Inferior parietal cortex (tissue), 1 donor: ENCODE data around the gene WDR88.
"Not testable (repeated sequence)": the region's sequence is repeated elsewhere in the genome, so short reads cannot be mapped to it uniquely, and the experiment has no call there.

Experiments
- DNase-seq: peaks from one replicate; pipeline ENCODE4 v3.0.0-alpha.2; 2016; ENCODE audit errors: extremely low spot score

Gene WDR88

DNA sequence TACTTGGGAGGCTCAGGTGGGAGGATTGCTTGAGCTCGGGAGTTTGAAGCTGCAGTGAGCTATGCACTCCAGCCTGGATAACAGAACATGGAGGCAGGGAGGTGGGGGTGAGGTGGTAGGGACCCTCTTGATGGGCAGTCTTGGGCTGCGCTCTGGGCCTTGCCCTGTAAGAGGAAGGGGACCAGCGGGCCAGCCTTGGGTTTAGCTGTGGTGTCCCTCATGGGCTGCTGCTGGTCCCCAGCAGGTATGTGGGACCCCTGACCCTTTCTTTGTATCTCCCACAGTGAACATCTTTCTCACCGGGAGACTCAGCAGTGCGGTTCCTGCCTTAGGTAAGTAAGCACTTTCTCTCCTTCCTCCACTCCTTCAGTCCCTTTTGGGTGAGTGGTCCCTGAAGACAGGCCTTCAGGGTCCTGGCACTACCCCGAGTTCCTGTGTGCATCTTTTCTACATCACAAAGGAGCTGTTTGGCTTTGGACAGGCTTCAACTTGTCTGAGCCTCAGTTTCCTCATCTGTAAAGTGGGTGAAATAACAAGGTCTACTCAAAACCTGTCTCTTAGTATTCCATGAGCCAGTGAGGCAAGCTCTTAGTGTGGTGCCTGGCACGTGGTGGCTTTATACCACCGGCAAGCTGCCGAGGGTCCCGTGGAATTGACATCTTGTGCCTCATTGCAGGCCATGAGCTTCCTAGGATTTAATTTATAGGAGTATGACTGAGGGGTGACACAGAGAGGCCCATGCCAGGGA lies 64.7 kb downstream of the WDR88 start:
- DNase-seq: no peak

DNA sequence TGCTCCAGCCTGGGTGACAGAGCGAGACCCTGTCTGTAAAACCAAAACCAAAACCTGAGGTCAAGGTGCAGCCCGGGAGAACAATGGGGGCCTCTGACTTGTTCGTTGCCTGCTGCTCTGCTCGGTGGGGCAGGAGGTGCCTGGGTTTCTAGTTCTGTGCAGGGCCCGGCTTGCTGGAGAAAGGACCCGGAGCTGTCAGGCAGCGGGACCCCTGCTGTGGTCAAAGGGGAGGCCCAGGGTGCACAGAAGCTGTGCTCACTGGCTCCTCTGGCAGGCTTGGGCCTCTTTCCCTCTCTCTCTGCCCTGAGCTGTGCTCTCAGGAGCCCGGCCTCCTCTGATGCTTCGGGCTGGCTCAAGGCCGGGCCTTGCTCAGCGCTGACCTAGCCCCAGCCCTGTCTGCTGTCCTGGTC lies 65.7 kb downstream of the WDR88 start:
- no peak for DNase-seq

DNA sequence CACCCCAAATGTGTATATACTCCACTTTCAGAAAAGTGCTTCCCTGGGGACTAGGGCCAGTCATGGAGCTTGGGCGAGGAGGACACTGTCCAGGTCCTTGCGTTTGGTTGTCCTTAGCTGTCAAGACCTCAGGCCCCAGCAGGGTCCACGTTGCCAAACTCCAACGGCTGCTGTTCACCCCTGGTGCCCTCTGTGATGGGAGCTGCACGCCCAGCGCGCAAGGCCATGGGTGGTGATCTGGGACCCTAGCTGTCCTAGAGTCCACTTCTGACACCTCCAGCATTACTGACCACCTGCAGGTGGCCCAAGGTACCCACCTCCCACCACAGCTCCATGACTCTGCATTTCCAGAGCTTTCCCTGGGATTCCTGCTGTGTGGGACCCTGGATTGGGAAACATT lies 66.3 kb downstream of the WDR88 start:
- DNase-seq: no peak

DNA sequence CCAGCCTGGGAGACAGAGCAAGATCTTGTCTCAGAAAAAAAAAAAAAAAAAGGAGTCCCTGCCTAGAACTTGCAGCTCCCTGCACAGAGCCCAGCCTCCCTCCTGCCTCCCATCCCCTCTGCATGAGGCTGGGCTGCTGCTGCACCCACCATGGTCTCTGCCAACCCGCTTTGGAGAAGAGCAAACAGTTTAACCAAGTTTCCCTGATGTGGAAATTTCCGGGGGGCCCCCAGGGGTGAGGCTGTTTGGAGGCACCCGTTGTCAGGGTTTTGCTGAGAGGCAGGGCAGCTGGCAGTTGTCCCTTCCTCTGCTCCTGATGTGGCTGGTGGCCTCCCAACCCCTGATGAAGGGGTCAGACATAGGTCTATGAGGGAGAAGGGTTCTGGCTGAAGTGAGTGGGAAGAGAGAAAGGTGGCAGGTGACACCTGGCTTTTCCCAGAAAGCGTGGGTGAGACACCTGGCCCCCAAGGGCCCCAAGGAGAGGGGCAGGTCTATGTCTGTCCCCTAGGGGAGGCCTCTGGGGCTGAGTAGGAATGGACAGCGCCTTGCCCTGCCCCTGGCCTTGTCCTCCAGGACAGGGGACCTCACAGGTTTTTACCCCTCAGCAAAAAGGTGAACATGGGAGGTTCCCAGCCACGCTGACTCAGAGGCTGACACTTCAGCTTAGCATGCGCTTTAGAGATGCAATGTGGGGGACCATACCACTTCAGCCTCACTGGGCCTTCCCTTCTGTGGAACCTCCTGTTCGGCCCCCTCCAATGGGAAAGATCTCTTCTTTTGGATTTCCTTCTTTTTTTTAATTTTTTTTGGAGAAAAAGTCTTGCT lies 67.7 kb downstream of the WDR88 start:
- DNase-seq: no peak

DNA sequence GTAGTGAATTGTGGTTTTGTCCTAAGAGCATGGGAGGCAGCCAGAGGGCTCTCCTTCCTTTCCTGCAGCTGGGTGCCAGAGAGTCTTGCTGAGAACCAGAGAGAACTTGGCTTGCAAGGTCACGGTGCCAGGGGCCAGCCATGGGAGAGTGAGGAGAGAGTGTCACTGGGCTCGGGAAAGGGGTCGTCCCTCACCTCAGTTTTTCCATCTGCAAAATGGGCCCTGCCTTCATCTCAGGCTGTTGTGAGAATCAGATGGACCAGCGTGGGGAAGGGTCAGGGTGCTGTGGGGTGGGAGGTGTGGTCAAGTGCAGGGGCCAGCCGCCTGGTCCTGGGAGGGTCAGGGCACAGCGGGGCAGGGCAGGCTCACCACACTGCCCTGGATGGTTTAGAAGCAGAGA lies 69.6 kb downstream of the WDR88 start:
- no peak for DNase-seq

DNA sequence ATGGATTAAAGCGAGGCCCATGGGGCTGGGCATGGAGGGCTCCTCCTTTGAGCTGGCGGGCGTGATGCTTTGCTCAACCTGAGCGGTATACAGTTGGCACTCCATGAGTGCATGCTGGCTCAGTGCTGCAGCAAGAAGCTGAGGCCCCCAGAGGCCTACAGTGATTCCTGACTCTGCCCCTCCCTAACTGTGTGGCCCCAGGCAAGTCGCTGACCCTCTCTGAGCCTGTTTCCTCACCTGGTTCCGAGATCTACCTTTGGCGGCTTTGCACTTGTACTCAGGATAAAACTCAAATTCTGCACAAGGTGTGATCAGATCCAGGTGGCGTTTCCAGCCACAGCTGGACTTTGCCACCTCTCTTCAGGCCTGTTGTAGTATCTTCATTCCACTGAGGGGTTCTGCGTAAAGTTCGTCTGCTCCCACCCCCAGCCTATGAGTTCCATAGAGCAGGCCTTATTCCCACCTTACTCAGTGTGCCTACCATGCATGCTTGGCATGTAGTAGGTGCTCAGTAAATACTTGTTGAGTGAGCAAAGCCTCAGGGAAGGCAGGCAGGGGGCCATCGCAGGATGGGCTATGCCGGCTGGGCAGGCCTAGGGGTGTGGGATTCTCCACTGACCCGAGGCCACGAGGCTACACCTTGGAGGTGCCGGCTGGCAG lies 70.1 kb downstream of the WDR88 start:
- DNase-seq: no peak

DNA sequence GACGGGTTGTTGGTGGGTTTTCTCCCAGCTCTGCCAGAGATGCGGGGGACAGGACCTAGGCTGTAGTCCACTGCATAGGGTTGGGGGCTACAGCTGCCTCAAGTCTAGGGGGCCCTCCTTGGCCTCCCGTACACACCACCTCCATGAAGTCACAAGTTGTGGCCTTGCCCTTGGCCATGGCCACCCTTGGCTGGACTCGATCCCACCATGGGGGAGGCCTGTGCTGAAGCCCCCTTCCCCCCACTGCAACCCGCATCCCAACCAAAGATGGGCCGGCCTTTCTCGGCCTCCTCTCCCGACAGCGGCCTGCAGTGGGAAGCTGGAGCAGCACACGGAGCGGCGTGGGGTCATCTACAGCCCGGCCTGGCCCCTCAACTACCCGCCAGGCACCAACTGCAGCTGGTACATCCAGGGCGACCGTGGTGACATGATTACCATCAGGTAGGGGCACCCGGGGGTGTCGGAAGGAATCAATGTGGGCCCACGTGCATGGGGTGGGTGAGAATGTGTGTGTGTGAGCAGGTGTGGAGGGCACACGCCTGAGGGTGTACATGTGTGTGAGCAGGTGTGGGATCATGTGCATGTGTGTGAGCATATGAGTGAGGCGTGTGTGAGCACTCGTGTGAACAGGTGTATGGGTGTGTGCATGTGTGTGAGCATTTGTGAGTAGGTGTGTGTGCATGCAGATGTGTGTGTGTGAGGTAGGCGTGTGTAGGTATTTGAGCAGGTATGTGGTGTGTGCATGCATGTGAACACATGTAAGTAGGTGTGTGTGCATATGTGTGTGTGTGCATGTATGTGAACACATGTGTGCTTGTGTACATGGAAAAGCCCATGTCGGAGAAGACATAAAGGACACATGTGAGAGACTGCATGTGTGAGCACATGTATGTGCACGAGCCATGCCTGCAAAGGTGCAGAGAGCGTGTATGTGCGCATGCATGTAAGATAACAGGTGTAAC lies 70.9 kb downstream of the WDR88 start:
- no peak for DNase-seq

DNA sequence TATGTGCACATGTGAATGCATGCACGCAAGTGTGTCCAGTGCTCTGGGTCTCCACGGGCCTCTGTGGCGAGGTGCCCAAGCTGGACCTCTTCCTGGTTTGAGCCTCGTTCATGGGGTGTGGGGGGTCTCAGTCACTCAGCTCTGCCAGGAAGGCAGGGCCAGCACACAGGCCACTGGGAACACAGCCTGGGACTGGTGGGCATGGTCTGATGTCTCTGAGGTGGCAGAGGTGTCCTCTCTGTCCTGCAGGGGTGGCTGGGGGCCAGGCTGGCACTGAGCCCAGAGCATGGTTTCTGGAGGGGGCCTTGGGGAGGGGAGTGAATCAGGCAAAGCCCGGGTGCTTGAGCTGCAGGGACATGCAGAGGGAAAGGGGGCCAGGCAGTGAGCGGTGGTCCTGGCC lies 71.6 kb downstream of the WDR88 start:
- no peak for DNase-seq

DNA sequence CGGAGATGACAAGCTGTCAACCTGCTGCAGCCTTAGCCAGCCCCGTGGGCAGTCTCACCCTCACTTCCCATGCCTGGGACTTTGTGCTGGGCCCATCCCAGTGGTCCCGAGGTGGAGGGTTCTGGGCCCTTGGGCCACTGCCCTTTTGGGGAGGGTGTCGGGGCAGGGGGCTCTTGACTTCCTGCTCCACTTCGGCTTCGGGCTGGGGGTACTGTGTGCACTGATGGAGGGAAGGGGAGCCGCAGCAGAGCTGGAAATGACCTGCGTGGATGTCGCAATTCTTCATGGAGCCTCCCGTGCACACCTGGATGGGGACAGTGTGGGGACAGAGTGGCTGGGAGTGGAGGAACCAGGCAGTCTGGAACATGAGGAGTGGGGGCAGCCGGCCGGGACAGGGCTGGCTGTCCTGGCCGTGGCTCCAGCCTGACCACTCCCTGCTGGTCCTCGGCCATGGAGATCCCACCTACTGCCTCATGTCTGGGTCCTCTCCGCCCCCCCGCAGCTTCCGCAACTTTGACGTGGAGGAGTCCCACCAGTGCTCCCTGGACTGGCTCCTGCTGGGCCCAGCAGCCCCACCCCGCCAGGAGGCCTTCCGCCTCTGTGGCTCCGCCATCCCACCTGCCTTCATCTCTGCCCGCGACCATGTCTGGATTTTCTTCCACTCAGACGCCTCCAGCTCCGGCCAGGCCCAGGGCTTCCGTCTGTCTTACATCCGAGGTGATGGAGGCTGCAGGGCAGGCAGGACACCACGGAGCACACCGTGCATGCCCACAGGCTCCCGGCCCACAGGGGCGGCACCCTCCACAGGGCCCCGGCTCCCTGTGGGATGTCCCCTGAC lies 72.4 kb downstream of the WDR88 start:
- no peak for DNase-seq

DNA sequence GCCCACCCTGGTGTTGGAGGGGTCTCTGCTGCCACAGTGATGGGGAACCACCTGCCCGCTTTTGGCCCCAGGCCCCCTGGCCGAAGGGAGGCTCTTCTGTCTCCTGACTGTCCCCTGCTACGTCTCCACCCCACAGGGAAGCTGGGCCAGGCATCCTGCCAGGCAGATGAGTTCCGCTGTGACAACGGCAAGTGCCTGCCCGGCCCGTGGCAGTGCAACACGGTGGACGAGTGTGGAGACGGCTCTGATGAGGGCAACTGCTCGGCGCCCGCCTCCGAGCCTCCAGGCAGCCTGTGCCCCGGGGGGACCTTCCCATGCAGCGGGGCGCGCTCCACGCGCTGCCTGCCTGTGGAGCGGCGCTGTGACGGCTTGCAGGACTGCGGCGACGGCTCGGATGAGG lies 73.2 kb downstream of the WDR88 start:
- no peak for DNase-seq

DNA sequence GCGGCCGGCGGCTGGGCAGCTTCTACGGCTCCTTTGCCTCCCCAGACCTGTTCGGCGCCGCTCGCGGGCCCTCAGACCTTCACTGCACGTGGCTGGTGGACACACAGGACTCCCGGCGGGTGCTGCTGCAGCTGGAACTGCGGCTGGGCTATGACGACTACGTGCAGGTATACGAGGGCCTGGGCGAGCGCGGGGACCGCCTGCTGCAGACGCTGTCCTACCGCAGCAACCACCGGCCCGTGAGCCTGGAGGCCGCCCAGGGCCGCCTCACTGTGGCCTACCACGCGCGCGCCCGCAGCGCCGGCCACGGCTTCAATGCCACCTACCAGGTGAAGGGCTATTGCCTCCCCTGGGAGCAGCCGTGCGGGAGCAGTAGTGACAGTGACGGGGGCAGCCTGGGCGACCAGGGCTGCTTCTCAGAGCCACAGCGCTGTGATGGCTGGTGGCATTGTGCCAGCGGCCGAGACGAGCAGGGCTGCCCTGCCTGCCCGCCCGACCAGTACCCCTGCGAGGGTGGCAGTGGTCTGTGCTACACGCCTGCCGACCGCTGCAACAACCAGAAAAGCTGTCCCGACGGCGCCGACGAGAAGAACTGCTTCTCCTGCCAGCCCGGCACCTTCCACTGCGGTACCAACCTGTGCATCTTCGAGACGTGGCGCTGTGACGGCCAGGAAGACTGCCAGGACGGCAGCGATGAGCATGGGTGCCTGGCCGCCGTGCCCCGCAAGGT lies 73.8 kb downstream of the WDR88 start:
- DNase-seq: no peak

DNA sequence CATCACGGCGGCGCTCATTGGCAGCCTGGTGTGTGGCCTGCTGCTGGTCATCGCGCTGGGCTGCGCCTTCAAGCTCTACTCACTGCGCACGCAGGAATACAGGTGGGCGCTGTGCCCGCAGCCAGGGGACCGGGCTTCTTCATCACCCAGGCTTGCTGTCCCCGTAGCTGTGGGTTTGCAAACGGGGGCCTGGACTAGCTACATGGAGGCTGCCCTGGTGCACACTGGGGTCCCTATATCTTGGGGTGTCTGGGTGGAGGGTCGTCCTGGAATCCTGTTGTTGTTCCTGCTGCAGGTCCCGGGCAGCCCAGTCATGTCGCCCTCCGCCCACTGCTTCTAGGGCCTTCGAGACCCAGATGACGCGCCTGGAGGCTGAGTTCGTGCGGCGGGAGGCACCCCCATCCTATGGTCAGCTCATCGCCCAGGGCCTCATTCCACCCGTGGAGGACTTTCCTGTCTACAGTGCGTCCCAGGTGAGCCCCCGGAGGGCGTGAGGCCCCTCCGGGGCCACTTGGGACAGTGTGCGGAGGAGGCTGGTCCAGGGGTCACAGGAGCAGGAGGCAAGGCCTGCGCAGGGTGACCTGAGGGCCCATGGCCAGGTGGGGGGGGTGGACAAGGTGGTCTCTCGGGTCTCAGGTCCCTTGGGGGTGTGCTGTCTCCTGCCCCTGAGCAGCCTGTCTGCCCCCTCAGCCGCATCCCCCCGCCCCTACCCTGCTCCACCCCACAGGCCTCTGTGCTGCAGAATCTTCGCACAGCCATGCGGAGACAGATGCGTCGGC lies 74.5 kb downstream of the WDR88 start:
- no peak for DNase-seq

DNA sequence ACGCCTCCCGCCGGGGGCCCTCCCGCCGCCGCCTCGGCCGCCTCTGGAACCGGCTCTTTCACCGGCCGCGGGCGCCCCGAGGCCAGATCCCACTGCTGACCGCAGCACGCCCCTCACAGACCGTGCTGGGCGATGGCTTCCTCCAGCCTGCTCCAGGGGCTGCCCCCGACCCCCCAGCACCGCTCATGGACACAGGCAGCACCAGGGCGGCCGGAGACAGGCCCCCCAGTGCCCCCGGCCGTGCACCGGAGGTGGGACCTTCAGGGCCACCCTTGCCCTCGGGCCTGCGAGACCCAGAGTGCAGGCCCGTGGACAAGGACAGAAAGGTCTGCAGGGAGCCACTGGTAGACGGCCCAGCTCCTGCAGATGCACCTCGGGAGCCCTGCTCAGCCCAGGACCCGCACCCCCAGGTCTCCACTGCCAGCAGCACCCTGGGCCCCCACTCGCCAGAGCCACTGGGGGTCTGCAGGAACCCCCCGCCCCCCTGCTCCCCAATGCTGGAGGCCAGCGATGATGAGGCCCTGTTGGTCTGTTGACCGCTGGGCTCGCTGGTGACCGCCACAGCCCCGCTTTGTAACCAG lies 75.2 kb downstream of the WDR88 start:
- no peak for DNase-seq

DNA sequence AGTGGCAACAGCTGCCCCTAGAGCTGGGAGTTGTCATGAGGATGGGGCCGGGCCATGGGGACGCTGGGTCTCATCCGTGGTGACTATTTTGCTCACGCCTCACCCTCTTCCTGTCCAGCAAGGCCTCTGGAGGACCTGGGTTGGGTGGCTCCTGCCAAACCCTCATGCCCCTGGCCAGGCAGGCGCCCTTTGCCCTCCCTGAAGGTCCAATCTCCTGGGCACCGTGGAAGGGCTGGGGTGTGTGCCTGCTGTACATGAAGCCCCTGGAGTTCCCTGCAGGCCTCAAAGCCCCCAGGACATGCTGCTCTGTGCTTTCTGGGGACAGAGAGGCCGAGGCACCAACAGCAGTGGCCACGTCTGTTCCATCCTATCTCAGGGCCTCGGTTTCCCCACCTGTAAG lies 76.0 kb downstream of the WDR88 start:
- no peak for DNase-seq

DNA sequence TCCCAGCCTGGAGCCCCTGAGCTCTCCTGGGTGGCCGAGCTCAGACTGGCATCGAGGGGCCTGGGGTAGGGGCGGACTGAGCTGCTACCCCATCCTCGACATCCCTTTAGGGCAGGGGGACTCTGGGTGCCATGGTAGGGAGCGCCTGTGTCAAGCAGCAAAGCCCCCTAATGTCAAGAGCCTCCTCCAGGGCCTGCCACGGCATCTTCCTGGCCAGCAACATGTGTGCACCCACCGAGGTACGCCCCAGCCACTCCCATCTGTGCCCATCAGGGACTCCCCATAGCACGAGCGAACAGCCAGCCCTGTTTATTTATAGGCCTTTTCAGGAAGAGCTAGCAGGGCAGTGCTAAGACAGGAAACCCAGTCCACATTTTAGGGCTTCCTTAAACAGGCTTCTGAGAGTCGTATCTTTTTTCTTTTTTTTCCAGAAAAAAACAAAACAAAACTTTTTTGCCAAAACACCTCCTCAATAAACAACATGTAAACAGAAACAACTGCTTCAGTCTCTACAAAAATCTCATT lies 76.5 kb downstream of the WDR88 start:
- no peak for DNase-seq

DNA sequence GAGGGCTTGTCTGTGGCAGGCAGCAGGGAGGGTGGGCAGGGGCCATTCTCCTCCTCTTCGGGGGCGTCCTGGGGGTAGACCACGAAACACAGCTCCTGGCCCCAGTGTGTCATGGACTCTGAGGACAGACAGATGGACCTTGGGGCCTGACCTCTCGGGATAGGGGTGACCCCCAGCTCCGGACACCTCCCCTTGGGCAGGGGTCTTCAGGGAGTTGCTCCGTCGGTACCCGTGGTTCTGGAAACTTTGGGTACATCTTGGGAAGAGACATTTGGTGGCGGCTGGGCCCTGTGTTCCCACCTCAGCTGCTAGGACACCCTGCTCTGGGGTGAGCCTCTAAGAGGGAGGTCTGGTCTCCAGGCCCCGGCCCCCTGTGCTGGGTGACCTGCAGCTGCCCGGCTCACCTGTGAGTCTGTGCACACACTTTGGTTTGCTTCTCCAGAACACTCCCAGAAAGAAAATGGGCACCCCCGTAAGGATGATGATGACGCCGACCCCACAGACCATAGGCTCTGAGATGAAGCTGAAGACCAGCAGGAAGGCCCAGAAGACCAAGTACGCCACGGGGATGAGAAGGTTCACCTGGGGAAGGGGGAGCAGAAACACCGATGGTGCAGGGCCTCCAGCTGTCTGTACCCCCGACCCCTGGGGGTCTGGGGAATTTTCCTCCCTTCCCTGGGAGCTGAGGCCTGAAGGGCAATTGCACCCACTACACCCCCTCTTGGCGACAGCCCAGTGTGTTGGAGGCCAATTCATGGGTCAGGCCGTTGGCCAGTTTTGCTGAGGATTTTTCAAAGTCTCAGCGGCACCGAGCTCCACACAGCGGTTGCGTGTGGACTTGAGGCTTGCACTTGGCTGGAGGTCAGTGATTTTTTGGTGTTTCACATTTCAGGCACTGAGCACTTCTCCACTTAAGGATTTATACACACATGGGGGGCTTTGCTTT lies 77.3 kb downstream of the WDR88 start:
- peak; percentile 6 for DNase-seq

DNA sequence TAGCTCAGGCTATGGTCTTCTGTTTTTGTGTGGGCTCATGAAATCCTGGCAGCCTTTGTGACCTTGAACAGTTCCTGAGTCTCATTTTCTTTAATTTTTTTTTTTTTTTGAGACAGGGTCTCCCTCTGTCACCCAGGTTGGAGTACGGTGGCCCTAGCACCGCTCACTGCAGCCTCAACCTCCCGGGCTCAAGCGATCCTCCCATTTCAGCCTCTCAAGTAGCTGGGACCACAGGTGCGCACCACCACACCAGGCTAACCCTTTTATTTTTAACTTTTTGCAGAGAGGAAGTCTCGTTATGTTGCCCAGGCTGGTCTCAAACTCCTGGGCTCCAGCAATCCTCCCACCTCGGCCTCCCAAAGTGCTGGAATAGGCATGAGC lies 77.9 kb downstream of the WDR88 start:
- not testable (repeated sequence) for DNase-seq
